ENCODE results near the gene SYNJ2BP.
A peak's percentile ranks its signal among the peaks of the same experiment; 100 is the strongest.
"Not testable (repeated sequence)": the region's sequence is repeated elsewhere in the genome, so short reads cannot be mapped to it uniquely, and the experiment has no call there.

SYNJ2BP gene

GRCh38 chr14:70416725-70417349, at the start of gene SYNJ2BP:
SYNJ2BP (minus strand) TSS chr14:70417090; CDS start chr14:70416963, 127 bp downstream.
- DNase-seq = peak in 49 of 51 donors; percentile 9 to 82 (median 51)

- no peak for DNase-seq
Measured at GRCh38 chr14:70454731-70455130, 37.8 kb upstream of the SYNJ2BP start.

- no peak for DNase-seq
Measured at GRCh38 chr14:70451874-70452273, 35.0 kb upstream of the SYNJ2BP start, which contains the start of gene ADAM21. ADAM21 (plus strand) TSS chr14:70452174; CDS start chr14:70457500, 5,326 bp downstream.

GRCh38 chr14:70448633-70449340, 31.9 kb upstream of the SYNJ2BP start:
- DNase-seq = no peak

- DNase-seq = no peak
Measured at GRCh38 chr14:70442750-70443149, 25.9 kb upstream of the SYNJ2BP start.

GRCh38 chr14:70441641-70442040, 24.8 kb upstream of the SYNJ2BP start:
- no peak for DNase-seq

GRCh38 chr14:70436867-70437266, 20.0 kb upstream of the SYNJ2BP start:
- no peak for DNase-seq

GRCh38 chr14:70426555-70426954, 9.7 kb upstream of the SYNJ2BP start:
- DNase-seq = not testable (repeated sequence)

- DNase-seq = no peak
Measured at GRCh38 chr14:70425354-70425753, 8.5 kb upstream of the SYNJ2BP start.

- no peak for DNase-seq
Measured at GRCh38 chr14:70422538-70422937, 5.6 kb upstream of the SYNJ2BP start.

GRCh38 chr14:70419270-70419931, 2.5 kb upstream of the SYNJ2BP start:
- not testable (repeated sequence) for DNase-seq

- DNase-seq = no peak
Measured at GRCh38 chr14:70416338-70416724, 559 bp downstream of the SYNJ2BP start.

GRCh38 chr14:70415788-70416187, 1.1 kb downstream of the SYNJ2BP start:
- no peak for DNase-seq

GRCh38 chr14:70407621-70408020, 9.3 kb downstream of the SYNJ2BP start:
- no peak for DNase-seq

- DNase-seq = not testable (repeated sequence)
Measured at GRCh38 chr14:70406216-70406615, 10.7 kb downstream of the SYNJ2BP start.

- not testable (repeated sequence) for DNase-seq
Measured at GRCh38 chr14:70403335-70403734, 13.6 kb downstream of the SYNJ2BP start.

GRCh38 chr14:70401643-70402042, 15.2 kb downstream of the SYNJ2BP start:
- no peak for DNase-seq

- DNase-seq = no peak
Measured at GRCh38 chr14:70398706-70399431, 18.0 kb downstream of the SYNJ2BP start.

GRCh38 chr14:70398280-70398679, 18.6 kb downstream of the SYNJ2BP start:
- DNase-seq = no peak

GRCh38 chr14:70397746-70398145, 19.1 kb downstream of the SYNJ2BP start:
- DNase-seq = no peak

GRCh38 chr14:70394674-70395306, 22.1 kb downstream of the SYNJ2BP start:
- no peak for DNase-seq
